HepG2 (cell line): Measurements from ENCODE around the gene TMOD2.

Source experiments
- POLR2AphosphoS5 ChIP-seq: IDR thresholded peaks from 2 replicates; pipeline ENCODE4 v1.6.1; 2012; ENCODE audit warnings: low read depth, low read length
- SUZ12 ChIP-seq: fragments of 150-350 bp; IDR thresholded peaks from 2 replicates; pipeline ENCODE4 v1.6.1; 2014; ENCODE audit warnings: low read depth, low read length
- ZNF138 ChIP-seq: sonication (generic); formaldehyde crosslinking; IDR thresholded peaks from 2 replicates; pipeline ENCODE4 v1.5.0; 2020; ENCODE audit warnings: mild to moderate bottlenecking, low read depth, missing genetic modification reagents
- ZNF510 ChIP-seq: sonication (generic); formaldehyde crosslinking; IDR thresholded peaks from 2 replicates; pipeline ENCODE4 v1.4.0; 2020; ENCODE audit warnings: low read depth, mild to moderate bottlenecking, missing genetic modification reagents
- TF ChIP-seq, protein P1 (sequence below): sonication (generic); formaldehyde crosslinking; IDR thresholded peaks from 2 replicates; pipeline ENCODE4 v1.4.0; 2020; ENCODE audit warnings: missing genetic modification reagents

DNA sequence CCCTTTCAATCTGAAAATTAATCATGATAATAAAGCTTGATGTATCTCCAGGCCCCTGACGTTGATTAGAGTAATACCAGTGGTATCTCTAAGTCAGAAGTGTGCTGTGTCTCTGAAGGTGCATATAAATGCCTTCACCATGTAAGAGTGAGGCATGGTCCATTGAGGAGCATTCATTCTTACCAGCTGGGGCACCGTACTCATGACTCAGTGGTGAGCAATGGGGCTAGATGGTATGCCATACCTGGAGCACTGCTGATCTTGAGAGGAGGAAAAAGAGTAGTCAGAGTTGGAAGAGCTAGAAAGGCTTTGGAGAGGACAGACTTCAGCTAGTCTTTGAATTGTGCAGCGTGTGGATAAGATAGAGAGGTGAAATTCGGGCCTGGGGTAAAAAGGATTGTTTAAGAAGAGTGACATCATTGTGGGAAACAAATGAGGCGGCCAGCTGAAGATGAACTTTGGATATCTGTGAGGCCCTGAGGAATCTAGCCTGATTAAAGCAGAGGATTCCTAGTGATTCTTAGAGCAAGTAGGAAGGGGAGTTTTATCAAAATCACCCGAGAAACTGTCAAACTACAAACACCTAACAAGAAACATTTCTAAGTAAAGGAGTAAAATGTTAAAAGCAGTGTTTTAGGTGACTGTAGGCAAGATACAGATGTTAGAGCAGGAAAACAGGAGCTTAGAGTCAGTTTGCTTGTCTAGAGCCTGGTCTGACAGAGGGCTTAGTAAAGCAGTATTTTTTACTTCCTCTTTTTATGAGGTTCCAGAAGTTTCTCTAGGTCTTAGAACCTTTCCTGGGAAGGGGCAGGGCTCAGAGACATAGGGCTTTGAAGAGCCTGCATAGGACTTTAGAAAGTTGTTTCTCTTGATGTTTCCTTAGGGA, 91.7 kb downstream of the TMOD2 start:
- TF ChIP-seq POLR2AphosphoS5 (no peak), ZNF510 (CRISPR knock-in tag) (no peak), ZNF138 (CRISPR knock-in tag) (no peak), SUZ12 (no peak)
- TF ChIP-seq, protein P1, sequence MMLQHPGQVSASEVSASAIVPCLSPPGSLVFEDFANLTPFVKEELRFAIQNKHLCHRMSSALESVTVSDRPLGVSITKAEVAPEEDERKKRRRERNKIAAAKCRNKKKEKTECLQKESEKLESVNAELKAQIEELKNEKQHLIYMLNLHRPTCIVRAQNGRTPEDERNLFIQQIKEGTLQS, result peak; percentile 64; the same call in 1 of the 2 replicates
